ENCODE measurements around the gene KIRREL2. TPM values are rescaled to one million over a fixed set of nuclear protein-coding genes. Genes with fewer than 3 reads are reported as not detected.

KIRREL2 gene
- polyA plus RNA-seq, 3 donors = 8.8 to 10.4 (median 9.3) TPM

DNA sequence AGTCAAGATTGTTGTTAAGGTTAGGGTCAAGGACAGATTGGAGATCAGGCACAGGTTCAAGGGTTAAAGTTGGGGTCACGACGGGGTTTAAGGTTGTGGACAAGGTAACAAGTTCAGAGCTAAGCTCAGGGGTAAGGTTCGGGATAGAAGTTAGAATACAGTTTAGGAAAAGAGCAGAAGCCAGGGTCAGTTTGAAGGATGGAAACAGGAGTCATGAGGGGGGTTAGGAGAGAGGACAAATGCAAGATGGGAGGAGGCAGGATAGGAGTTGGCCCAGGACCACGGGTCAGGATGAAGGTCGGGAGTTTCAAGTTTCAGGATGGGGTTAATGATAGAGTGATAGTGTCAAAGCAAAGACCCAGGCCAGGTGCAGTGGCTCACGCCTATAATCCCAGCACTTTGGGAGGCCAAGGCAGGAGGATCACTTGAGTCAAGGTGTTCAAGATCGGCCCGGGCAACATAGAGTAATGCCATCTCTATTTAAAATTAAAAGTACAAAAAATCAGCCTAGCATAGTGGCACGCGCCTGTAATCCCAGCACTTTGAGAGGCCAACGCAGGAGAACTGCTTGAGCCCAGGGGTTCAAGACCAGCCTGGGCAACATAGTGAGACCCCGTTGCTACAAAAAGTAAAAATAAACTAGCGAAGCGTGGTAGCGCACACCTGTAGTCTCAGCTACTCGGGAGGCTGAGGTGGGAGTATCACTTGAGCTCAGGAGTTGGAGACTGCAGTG, 12.1 kb upstream of the KIRREL2 start:
- no peak for DNase-seq (ENCODE audit: low read depth in 3 of 3, low spot score in 2 of 3)

DNA sequence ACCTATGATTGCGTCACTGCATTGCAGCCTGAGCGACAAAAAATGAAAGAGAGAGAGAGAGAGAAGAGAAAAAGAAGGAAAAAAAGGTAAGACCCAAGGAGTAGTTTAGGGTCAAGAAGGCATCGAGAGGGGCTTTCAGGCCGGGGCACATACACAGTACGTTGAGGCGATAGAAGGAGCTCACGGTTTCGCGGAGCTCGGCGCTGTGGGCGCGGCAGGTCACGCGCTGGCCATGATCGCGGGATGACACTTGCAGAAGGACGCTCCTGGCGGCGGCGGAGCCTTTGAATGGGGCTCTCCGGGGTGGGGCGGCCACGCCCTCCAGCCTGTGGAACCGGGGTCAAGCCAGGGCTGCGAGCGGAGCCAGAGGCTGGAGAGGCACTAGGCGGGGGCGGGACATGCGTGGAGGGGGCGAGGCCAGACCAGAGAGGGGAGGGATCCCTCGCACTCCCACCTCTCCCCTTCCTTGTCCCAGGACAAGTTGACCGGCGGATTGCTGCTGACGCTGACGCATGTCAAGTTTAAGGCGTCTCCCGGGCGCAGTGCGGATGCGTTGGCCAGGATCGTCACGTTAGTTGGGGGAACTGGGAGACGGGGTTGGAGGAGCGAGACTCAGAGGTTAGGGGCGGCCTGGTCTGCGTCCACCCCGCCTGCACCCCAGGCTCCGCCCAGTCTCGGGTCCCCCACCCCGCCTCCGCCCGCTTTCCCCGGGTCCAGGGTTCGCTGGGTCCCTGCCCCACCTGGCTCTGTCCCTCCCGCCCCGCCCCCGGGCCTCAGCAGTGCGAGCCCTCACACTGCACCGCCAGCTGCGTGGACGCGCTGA, 11.3 kb upstream of the KIRREL2 start:
- no peak for DNase-seq (ENCODE audit: low read depth in 3 of 3, low spot score in 2 of 3)

DNA sequence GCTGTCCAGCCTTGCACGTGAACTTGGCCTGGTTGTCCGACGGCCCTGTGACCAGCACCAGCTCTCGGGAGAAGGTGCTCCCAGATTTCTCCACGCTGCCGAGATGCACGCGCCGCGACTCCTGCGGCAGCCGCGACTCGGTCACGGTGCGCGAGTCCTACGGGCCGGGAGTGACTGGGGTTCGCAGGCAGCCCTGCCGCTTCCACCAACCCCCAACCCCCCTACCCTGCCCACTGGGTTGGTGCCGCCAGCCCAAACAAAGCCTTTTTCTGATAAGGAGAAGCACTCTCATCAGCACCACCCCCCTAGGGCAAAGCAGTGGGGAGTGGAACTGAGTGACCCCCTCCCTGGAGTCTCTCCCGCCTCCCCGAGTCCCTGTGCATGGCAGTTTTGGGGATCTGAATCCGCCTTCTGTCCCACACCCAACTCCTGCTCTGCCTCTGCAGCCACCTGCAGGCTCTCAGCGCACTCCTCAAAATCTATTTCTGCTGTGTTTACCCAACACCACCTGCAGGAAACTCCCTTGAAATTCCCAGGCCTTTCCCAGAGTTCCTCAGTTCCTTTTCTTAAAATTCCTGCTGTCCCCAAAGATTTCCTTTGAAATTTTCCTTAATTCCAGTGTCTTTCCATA, 10.6 kb upstream of the KIRREL2 start:
- DNase-seq (ENCODE audit: low read depth in 3 of 3, low spot score in 2 of 3) = no peak

DNA sequence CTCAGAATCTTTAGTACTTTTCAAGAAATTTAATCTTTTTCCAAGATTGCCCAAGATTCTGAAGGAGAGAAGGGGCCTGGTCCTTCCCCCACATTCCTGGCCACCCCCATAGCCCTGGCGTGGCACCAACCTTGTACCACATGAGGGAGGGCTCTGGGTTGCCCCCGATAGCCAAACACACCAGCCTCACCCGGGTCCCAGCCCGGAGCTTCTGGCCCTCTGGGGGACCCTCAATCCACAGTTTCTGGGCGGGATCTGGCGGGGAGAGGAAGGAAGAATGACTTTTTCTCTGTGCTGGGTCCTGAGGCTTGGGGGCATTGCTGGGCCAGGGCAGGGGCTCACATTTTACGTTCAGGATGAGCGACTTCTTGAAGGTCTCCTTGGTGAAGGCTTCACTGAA, 8.8 kb upstream of the KIRREL2 start:
- no peak for DNase-seq (ENCODE audit: low read depth in 3 of 3, low spot score in 2 of 3)

GRCh38 chr19:35848486-35848885, 8.2 kb upstream of the KIRREL2 start:
- DNase-seq (ENCODE audit: low read depth in 3 of 3, low spot score in 2 of 3) = no peak

- no peak for DNase-seq (ENCODE audit: low read depth in 3 of 3, low spot score in 2 of 3)
Observed at GRCh38 chr19:35848919-35849505, 7.7 kb upstream of the KIRREL2 start.

- no peak for DNase-seq (ENCODE audit: low read depth in 3 of 3, low spot score in 2 of 3)
Observed at GRCh38 chr19:35851213-35852028, 5.3 kb upstream of the KIRREL2 start.

- no peak for DNase-seq (ENCODE audit: low read depth in 3 of 3, low spot score in 2 of 3)
Observed at GRCh38 chr19:35852029-35852780, 4.5 kb upstream of the KIRREL2 start, which contains the start of gene NPHS1. NPHS1 (minus strand) TSS chr19:35852504; CDS start chr19:35851837, 667 bp downstream.

- DNase-seq (ENCODE audit: low read depth in 3 of 3, low spot score in 2 of 3) = no peak
Observed at GRCh38 chr19:35853038-35853756, 3.5 kb upstream of the KIRREL2 start.

- DNase-seq (ENCODE audit: low read depth in 3 of 3, low spot score in 2 of 3) = no peak
Observed at GRCh38 chr19:35858311-35858710, 1.6 kb downstream of the KIRREL2 start.

GRCh38 chr19:35859414-35859813, 2.7 kb downstream of the KIRREL2 start:
- no peak for DNase-seq (ENCODE audit: low read depth in 3 of 3, low spot score in 2 of 3)

GRCh38 chr19:35860436-35860817, 3.7 kb downstream of the KIRREL2 start:
- no peak for DNase-seq (ENCODE audit: low read depth in 3 of 3, low spot score in 2 of 3)

DNA sequence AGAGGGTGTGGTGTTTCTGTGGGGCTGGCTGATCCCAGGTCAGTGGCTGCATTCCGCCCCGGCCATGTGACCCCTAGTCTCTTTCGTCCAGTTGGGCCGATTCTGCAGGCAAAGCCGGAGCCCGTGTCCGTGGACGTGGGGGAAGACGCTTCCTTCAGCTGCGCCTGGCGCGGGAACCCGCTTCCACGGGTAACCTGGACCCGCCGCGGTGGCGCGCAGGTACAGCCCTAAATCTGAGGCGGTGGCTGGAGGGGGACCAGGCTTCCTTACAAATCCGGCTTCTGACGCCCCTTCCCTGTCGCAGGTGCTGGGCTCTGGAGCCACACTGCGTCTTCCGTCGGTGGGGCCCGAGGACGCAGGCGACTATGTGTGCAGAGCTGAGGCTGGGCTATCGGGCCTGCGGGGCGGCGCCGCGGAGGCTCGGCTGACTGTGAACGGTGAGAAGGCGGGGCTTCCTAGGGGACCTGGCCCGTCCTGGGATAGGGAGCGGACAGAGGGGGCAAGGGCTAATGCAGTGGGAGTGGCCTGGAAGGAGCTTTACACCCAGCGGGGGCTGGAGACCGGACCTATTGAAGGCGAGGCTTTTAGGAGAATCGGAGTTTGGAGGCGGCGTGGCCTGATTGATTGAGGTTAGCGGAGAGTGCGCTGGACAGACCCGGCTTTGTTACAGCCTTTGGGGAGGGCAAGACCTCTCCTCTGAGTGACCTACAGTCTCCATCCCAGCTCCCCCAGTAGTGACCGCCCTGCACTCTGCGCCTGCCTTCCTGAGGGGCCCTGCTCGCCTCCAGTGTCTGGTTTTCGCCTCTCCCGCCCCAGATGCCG, 4.3 kb downstream of the KIRREL2 start:
- no peak for DNase-seq (ENCODE audit: low read depth in 3 of 3, low spot score in 2 of 3)

- DNase-seq (ENCODE audit: low read depth in 3 of 3, low spot score in 2 of 3) = no peak
Observed at GRCh38 chr19:35861640-35862160, 5.0 kb downstream of the KIRREL2 start.

DNA sequence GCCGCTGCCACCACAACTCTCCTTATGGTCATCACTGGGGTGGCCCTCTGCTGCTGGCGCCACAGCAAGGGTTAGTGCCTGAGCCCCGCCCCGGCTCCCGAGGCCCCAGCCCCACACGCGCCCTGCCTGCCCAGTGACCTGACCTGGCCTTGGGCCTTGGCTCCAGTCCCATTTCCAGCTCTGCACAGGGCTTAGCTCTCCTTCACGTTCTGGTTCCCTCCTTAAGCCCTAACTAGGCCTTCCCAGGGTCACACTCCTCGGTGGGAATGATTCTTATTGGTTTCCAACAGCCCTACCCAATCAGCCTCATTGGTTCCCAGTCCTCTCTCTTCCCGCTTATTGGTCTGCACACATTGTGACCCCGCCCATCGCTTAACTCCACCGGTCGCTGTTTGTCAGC, 5.8 kb downstream of the KIRREL2 start:
- no peak for DNase-seq (ENCODE audit: low read depth in 3 of 3, low spot score in 2 of 3)

GRCh38 chr19:35863018-35863417, 6.3 kb downstream of the KIRREL2 start:
- no peak for DNase-seq (ENCODE audit: low read depth in 3 of 3, low spot score in 2 of 3)

DNA sequence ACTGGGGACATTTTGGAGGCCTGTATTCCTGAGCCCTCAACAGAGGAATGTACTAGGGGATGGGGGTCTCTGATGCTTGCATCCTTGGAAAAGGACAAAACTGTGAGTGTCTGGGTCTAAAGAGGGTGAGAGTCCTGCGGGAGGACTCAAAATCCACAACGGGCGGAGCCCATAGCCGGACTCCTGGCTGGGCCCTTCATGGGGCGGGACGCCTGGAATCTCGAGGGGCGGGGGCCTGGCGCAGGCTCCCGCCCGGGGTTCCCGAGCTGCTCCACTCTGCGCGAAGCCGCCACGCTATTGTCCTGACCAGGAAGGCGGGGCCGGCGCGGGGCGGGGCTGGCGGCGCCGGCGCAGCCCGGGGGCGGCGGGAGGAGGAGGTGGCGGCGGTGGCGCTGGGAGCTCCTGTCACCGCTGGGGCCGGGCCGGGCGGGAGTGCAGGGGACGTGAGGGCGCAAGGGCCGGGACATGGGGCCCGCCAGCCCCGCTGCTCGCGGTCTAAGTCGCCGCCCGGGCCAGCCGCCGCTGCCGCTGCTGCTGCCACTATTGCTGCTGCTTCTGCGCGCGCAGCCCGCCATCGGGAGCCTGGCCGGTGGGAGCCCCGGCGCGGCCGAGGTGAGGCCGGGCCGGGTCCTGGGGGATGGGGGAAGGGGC, 11.6 kb downstream of the KIRREL2 start, which contains the start of gene APLP1:
APLP1 (plus strand) TSS at position 403 of the 651 bp plus-strand sequence; CDS start at position 466, 63 bp downstream.
- DNase-seq (ENCODE audit: low read depth in 3 of 3, low spot score in 2 of 3) = no peak
